GM12864 (cell line): ENCODE measurements around the gene CHML.

Source experiments
- DNase-seq: peaks from one replicate; pipeline ENCODE4 v3.0.0-alpha.2; 2011; ENCODE audit warnings: low read depth
- H3K4me3 ChIP-seq: 2 replicates; pipeline ENCODE4 v1.5.1; 2011; ENCODE audit warnings: mild to moderate bottlenecking, low read depth, low read length, control low read depth
- CTCF ChIP-seq: IDR thresholded peaks from 2 replicates; pipeline ENCODE4 v1.5.1; 2011; ENCODE audit warnings: low read depth, mild to moderate bottlenecking, moderate library complexity, low read length, control low read depth, inconsistent platforms; ENCODE audit errors: missing control alignments

Gene CHML

GRCh38 chr1:241658081-241658793, 18.1 kb upstream of the CHML start:
- DNase-seq = no peak
- no peak for TF ChIP-seq CTCF
- no peak overlapping the region for H3K4me3 ChIP-seq

GRCh38 chr1:241654641-241655040, 14.5 kb upstream of the CHML start:
- DNase-seq = no peak
- TF ChIP-seq CTCF = no peak
- H3K4me3 ChIP-seq = no peak overlapping the region

GRCh38 chr1:241654019-241654418, 13.8 kb upstream of the CHML start:
- H3K4me3 ChIP-seq = no peak overlapping the region
- DNase-seq = no peak
- TF ChIP-seq CTCF = no peak

DNA sequence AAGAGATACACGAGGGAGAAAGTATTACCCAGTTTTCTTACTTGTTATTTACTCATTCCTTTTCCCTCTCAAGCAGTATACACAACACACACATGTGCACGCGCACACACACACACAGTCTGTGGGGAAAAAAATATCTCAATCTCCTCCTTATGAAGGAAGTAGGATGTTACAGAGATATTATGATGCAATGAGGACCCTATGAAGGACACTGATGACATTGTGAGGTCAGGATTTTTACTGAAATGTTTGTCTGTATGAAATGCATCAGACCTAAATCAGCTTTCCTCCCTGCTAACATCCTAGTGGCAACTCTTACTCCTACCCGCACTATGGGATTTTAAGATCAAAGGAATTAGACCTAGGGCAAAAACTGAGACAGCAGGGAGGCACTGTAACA, 11.8 kb upstream of the CHML start, which contains the start of gene WDR64:
WDR64 (plus strand) TSS at position 270 of the 400 bp plus-strand sequence. CDS start 204 bp downstream, outside the sequence.
- DNase-seq = no peak
- H3K4me3 ChIP-seq = no peak within 1 kb of the TSS
- no peak for TF ChIP-seq CTCF

DNA sequence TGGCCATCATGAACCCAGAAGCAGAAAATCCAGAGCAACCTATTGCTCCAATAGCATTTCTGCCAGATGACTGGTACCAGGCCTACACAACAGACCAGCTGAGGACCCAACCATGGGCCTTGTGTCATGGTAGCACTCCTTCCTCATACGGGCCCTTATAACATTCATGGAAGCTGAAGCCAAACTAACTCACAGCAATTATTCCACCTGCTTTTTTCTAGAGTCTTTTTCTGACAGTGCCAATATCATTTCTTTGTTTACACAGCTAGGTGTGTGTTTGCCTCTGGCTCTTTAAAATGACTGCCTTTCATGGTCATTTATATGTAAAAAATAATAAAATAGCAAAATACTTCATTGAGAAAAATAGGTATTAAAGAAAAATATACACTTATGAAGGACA, 8.0 kb upstream of the CHML start:
- H3K4me3 ChIP-seq = no peak overlapping the region
- DNase-seq = no peak
- no peak for TF ChIP-seq CTCF

GRCh38 chr1:241647658-241648057, 7.5 kb upstream of the CHML start:
- DNase-seq = no peak
- TF ChIP-seq CTCF = no peak

GRCh38 chr1:241646201-241646600, 6.0 kb upstream of the CHML start:
- no peak for TF ChIP-seq CTCF
- H3K4me3 ChIP-seq = no peak overlapping the region
- no peak for DNase-seq

More at GRCh38 chr1:241647658-241648057, 7.5 kb upstream of the CHML start:
- no peak overlapping the region for H3K4me3 ChIP-seq
